ENCODE data around the gene UBR2.
"Not testable (repeated sequence)": the region's sequence is repeated elsewhere in the genome, so short reads cannot be mapped to it uniquely, and the experiment has no call there.

UBR2 gene

GRCh38 chr6:42618105-42618504 is 54.3 kb downstream of the UBR2 start:
- no peak for DNase-seq (ENCODE audit: low spot score)

- DNase-seq (ENCODE audit: low spot score) = no peak
These were observed 54.9 kb downstream of the UBR2 start for GRCh38 chr6:42618686-42619085.

- DNase-seq (ENCODE audit: low spot score) = no peak
These were observed 56.1 kb downstream of the UBR2 start for GRCh38 chr6:42619963-42620362.

GRCh38 chr6:42624601-42625000 is 60.8 kb downstream of the UBR2 start:
- DNase-seq (ENCODE audit: low spot score) = no peak

- DNase-seq (ENCODE audit: low spot score) = no peak
These were observed 63.2 kb downstream of the UBR2 start for GRCh38 chr6:42627044-42627443.

- no peak for DNase-seq (ENCODE audit: low spot score)
These were observed 63.8 kb downstream of the UBR2 start for GRCh38 chr6:42627674-42628073.

- DNase-seq (ENCODE audit: low spot score) = no peak
These were observed 64.8 kb downstream of the UBR2 start for GRCh38 chr6:42628604-42629003.

- no peak for DNase-seq (ENCODE audit: low spot score)
These were observed 66.0 kb downstream of the UBR2 start for GRCh38 chr6:42629845-42630244.

GRCh38 chr6:42637681-42638080 is 73.9 kb downstream of the UBR2 start:
- DNase-seq (ENCODE audit: low spot score) = no peak

- DNase-seq (ENCODE audit: low spot score) = no peak
These were observed 79.0 kb downstream of the UBR2 start for GRCh38 chr6:42642794-42643193.

GRCh38 chr6:42644211-42644610 is 80.4 kb downstream of the UBR2 start:
- no peak for DNase-seq (ENCODE audit: low spot score)

- DNase-seq (ENCODE audit: low spot score) = no peak
These were observed 88.4 kb downstream of the UBR2 start for GRCh38 chr6:42652024-42652746.

GRCh38 chr6:42653851-42654250 is 90.0 kb downstream of the UBR2 start:
- no peak for DNase-seq (ENCODE audit: low spot score)

- DNase-seq (ENCODE audit: low spot score) = no peak
These were observed 96.0 kb downstream of the UBR2 start for GRCh38 chr6:42659806-42660205.

- DNase-seq (ENCODE audit: low spot score) = peak; percentile 69
These were observed 97.8 kb downstream of the UBR2 start for GRCh38 chr6:42661540-42662153.

GRCh38 chr6:42664718-42665117 is 100.9 kb downstream of the UBR2 start:
- no peak for DNase-seq (ENCODE audit: low spot score)

- DNase-seq (ENCODE audit: low spot score) = not testable (repeated sequence)
These were observed 110.5 kb downstream of the UBR2 start for GRCh38 chr6:42674368-42674767.

GRCh38 chr6:42674780-42675179 is 111.0 kb downstream of the UBR2 start:
- DNase-seq (ENCODE audit: low spot score) = no peak

- no peak for DNase-seq (ENCODE audit: low spot score)
These were observed 115.5 kb downstream of the UBR2 start for GRCh38 chr6:42679358-42679757.

- DNase-seq (ENCODE audit: low spot score) = no peak
These were observed 124.5 kb downstream of the UBR2 start for GRCh38 chr6:42688281-42688680.

- DNase-seq (ENCODE audit: low spot score) = no peak
These were observed 125.5 kb downstream of the UBR2 start for GRCh38 chr6:42689371-42689770.

GRCh38 chr6:42690151-42690702 is 126.4 kb downstream of the UBR2 start:
- DNase-seq (ENCODE audit: low spot score) = no peak

GRCh38 chr6:42690872-42691271 is 127.0 kb downstream of the UBR2 start:
- no peak for DNase-seq (ENCODE audit: low spot score)

Measured in putamen (tissue), 1 donor.